HT-29 (cell line): Measurements from ENCODE around the gene ARHGEF28. TPM values are rescaled to one million over a fixed set of nuclear protein-coding genes. Genes with fewer than 3 reads are reported as not detected.
A peak's percentile ranks its signal among the peaks of the same experiment; 100 is the strongest.

Source experiments
- DNase-seq: peaks from one replicate; pipeline ENCODE4 v3.0.0-alpha.2; 2015; ENCODE audit warnings: low spot score
- total RNA-seq: library from RNA; depleted of rRNA; stranded (reverse); fragments of >200 nt; shearing (Covaris generic); gene quantifications from 2 replicates; pipeline ENCODE4 v1.2.3, GENCODE V29; 2014

The ARHGEF28 gene
- total RNA-seq, 1 experiment from 2014 or later = 20.1 TPM

DNA sequence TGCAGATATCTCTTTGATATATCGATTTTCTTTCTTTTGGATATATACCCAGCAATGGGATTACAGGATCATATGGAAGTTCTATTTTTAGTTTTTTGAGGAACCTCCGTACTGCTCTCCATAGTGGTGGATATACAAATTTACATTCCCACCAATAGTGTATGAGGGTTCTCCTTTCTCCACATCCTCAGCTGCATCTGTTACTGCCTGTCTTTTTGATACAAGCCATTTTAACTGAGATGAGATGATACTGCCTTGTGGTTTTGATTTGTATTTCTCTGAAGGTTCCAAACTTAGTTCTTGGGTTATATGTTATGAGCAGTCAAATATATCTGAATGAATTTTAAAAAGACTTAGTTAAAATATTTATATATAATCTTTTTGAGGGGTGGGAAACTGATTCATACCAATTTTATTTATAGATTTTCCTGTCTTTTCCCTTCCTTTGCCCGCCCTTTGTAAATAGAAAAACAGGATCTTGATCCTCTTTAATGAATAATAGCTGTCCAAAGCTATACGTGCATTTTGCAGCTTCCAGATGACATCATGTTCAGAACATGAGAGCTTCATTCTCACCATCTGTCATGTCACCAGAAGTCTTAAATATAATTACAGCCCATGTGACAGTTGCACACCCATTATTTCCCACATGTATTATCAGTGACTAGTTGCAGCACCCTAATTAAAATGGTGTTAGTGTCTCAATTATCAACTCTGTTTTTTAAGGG lies 6.2 kb upstream of the ARHGEF28 start:
- DNase-seq = peak; percentile 31

DNA sequence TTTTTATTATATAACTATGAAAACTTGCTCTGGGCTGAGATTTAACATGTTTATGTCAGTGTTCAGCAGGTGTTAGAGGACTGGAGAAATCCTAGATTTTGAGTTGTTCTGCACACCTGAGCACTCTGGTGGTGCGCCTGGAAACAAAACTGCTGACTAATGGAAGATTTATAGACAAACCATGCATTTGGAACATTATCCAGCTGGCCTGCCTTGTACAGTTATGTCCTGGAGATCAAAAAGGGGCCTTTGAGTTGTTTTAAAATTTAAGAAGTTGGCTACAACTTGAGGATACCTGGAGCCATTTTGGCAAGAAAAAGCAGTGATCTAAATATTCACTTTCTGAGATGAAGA lies 5.7 kb upstream of the ARHGEF28 start:
- no peak for DNase-seq

DNA sequence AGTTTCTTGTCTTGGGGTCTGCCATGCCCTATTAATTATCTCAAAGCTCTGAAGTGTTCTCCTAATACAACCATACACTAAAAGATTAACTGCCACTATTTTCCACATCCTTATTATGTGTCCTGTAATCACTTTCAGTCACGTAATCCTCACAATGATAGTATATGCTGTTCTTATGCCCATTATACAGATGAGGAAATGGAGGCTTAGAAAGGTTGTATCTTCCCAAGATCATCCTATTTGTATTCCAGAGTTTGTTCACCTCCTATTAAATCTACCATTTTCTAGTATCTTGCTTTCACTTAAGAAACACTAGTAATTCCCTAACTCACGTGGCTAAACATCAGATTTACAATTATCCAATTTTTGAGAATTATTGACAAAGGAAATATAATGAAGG lies 2.9 kb upstream of the ARHGEF28 start:
- DNase-seq = no peak

DNA sequence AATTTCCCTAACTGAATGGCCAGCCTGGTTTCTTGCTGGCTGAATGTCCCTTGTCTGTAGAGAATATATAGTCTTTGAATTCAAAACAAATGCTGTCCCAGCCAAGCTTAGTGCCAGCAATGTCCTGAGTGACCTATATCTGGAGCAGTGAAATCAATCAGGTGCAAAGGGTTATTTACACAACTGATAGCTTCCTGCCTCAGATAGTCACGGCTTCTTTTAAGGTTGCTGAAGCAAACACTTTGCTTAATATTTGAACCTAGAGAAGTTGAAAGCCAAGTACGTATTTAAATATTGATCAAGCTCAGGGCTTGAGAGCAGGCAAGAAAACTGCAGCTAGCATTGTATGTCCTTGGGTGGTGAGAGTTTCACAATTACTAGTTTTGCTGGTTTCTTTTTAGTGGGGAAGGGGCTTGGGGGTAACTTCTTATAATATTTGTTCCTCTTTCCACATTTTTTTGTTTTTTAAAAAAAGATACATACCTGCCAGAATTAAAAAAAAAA lies 2.0 kb upstream of the ARHGEF28 start:
- DNase-seq = peak; percentile 47

DNA sequence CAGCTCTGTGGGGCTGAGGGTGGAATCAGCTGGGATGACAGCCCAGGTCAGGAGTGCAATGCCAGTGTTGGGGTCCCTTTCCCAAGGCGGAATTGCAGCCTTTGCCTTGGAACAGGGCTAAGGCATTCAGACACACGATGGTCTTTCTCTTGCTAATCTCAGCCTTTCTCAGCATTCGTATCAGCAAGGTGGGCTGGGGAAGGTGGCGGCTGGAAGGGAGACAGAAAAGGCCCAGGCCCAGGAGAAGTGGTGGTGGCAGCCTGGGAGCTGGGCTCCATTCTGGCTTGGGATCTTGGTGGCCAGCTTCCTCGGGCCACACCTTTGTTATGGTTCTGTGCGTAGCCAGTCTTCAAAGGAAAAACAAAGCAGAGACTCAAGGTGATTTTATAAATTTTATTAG lies 1.1 kb upstream of the ARHGEF28 start:
- no peak for DNase-seq

DNA sequence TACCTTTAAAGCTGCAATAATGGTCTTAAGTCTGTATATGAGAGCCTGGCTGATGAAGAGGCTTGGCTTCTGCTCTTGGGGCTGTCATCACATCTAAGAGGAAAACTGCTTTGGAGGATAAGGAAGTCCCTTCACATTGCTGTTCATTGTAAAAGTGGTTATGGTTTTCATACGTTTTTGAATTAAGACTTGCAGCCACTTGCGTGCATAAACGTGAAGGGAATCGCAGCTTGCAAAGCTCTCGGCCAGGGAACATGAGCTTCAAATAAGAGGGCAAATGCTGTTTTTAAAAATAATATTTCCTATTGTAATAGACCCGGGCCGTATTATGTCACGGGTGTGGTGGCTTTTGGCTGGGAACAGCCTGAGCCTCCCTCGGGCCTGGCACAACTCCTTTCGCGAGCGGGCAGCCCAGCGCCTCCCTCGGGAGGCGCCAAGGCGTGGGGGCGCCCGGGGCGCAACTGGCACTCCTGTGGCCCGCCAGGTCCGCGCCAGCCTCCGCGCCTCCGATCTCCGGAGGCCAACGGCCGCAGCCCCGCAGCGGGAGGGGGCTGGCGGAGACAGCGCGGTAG lies 538 bp upstream of the ARHGEF28 start:
- DNase-seq = peak; percentile 51

DNA sequence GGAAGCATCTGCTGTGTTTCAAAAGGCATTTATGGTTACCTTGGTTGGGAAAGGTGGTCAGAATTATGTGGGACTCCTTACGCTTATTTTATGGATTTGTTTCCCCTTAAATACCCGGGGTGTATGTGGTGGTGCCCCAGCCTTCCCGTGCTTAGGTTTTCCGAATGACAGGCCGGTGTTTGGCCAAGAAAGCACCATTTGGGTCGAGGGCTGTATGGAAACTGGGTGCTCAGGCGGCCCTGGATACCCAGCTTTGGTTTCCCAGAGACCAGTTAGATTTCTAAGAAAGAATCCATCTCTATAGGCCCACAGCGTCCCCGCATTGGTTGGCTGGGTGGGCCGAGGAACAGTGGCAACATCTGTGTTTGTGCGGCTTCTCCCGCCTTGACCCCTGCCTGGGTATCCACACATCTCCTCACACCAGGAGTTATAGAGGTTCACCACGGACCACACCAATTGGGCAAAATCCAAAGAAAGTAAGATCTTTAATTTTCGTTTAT lies 868 bp downstream of the ARHGEF28 start:
- no peak for DNase-seq

DNA sequence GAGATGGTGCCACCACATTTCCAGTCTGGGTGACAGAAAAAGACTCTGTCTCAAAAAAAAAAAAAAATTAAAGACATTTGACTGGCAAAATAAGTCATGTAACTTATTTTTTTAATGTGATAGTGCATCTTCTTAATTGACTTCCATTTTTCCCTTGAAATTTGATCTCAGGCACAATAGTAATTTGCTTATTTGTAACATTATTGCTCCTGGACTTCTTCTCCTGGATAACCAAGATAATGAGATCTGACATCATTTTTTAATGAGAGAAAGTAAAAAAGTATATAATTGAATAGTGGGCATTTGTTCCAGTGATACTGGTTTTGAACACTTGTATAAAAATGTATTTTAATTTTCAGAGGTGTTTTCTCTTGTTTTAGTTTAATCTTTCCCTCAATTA lies 3.5 kb downstream of the ARHGEF28 start:
- DNase-seq = no peak

DNA sequence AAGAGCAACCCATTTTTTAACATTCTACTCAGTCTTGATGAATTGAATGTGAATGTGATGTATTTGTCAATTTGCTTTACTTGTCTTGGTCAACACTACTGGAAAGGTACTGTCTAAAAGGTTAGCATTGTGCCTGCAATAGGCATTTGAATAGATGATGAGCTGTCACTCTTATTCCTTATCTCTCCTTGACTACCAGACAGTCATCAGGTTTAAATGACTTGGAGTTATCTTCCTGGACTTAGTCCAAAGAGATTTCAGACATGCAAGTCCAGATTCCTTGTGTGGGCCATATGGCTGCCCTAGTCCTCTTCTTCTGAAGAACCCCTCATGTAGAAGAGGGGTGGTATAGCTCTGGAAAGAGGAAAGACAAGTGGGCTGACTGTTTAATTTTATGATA lies 4.8 kb downstream of the ARHGEF28 start:
- DNase-seq = no peak

DNA sequence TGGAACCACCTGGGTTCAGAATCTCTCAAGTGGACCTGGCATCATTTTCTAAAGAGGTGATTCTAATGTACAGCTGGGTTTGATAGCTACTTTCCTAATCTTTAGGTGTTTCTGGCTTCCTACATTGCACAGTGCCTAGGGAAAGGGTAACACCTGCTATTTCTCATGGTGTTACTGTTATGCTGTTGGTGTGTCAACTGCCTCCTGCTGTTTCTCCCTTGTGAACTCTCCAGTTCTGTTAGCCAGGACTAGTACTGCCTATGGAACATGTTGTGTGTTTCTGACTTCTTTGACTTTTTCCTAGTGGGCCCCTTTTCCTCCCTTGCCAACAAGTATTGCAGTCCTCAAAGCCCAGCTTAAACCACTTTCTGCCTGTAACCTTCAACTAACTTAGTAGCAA lies 5.5 kb downstream of the ARHGEF28 start:
- no peak for DNase-seq

DNA sequence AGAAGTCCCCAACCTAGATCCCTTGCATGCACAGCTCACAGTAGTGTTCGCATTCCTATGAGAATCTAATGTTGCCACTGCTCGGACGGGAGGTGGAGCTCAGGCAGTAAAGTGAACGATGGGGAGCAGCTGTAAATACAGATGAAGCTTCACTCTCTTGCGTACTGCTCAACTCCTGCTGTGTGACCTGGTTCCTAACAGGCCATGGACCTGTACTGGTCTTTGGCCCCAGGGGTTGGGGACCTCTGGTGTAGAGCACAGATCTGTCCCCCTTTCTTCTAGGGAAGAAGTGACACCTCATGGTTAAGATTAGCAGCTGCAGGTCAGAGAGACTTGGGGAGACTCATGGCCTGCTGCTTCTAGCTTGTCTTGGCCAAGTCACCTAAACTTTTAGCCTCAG lies 7.1 kb downstream of the ARHGEF28 start:
- no peak for DNase-seq

DNA sequence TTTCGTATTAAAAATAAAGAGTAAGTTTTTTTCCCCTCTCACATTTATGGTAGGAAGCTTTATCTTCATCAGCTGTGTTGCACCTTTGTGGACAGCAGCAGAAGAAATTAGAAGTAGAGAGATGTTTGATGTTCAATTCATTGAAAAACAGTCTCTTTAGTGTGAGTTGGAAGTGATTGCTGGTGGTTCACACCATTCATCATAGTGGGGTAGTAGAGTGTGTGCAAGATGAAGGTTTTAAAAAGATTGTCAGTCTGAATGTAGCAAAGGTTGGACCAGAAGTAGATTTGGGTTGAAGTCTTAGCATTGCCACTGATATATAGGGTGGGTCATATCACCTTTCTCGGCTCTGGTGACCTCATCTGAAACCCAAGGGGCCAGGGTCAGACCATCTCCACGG lies 10.4 kb downstream of the ARHGEF28 start:
- DNase-seq = no peak

DNA sequence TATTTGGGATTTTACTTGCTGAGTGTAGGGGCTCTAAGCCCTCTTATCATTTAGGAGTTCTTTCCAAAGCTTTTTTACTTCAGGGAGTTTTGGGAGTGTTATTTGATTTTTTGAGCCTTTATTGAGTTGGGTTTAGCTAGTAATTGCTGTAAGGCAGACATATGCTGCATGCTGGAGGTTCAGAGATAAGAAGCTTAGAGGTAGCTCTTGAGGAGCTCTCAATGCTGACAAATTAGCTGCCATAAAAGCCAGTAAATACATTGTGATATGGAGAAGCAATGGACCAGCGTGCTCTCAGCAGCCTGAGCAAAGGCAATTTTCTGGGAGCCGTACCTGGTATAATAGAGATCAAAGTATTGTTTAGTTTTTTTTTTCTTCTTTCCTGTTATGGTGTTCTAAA lies 11.6 kb downstream of the ARHGEF28 start:
- DNase-seq = no peak

DNA sequence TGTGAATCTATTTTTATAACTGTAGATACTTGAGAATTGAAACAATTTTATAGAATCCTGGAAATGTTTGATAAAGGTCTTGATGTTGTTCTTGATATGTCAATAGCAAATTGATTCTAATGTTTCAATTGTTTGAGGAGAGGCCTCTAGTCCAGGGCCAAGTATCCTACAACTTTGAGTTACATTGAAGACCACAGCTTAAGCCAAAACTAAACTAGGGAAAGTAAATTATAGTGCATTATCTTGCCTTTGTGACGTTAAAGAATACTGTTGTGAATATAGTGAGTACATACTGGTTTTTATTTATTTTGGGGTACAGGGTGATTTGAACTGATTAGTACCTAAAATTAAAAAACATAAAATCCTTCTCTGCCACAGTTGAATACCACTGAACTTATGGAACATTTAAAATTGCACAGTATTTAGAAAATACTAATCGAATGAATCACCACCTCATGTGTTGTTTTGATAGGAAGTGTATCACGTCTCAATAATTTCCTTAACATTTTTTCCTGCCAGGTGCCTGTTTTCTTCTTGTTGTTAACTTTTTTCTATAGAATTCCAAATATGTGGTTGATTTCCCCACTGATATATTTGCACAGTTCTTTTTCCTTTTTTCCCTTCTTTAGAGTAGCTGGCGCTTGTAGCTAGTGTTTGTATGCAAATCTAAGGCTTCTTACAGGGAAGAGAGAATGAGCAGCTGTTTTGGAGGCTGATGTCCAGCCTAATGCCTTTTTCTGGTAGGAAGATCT lies 12.5 kb downstream of the ARHGEF28 start:
- DNase-seq = peak; percentile 47

DNA sequence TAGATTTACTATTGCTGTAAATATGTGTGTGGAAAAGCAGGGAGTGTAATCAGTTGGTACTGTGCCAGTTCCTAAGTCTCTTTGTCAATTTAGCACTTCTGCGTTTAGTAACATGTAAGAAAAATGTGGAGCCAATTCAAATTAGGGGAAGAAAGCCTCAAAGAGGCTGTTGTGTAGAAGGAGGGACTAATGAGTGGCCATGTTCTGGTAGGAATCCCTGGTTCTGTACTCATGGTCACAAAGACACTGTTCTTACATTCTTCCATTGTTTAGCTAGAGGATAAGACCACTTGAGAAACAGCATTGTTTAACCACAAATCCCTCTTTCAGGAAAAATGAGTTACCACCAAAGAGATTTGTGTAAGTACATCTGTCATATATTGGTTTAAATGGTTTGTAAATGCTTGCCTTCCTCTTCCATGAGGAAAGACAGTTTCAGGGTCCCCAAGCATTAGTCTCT lies 14.9 kb downstream of the ARHGEF28 start:
- DNase-seq = no peak

DNA sequence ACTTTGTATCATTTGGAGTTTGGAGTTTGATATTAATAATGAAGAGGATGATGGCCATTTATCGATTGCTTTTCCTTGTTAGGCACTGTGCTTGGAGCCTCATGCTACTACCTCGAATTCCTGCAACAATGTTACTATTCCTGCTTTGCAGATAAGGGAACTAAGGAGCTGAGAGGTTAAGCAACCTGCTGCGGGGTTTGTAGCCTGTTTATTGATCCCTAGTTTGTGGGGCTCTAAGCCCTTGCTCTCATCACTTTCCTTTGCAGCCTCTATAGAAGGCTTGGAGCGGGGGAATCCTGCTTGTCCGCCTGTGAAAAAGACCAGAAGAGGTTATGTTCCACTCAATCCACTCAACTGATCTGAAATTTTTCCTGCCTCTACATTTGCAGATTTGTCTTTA lies 15.8 kb downstream of the ARHGEF28 start:
- DNase-seq = no peak

DNA sequence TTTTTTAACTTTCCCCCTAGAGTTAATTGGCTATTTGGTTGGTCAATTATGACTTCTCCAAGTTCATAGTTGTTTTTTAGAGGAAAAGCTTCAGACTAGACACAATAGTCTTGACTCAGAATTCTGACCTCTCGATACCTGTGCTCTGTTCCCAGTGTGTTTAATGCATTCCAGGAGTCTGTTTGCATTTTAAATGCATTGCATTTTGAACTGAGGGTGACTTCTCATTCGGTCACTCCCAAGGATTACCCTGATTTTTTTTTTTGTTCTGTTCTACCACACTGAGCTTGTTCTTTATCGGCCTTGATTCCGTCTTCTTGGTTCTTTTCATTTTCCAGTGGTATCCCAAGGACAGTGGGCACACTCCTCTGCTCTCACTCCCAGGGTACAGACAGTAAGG lies 16.3 kb downstream of the ARHGEF28 start:
- DNase-seq = no peak

DNA sequence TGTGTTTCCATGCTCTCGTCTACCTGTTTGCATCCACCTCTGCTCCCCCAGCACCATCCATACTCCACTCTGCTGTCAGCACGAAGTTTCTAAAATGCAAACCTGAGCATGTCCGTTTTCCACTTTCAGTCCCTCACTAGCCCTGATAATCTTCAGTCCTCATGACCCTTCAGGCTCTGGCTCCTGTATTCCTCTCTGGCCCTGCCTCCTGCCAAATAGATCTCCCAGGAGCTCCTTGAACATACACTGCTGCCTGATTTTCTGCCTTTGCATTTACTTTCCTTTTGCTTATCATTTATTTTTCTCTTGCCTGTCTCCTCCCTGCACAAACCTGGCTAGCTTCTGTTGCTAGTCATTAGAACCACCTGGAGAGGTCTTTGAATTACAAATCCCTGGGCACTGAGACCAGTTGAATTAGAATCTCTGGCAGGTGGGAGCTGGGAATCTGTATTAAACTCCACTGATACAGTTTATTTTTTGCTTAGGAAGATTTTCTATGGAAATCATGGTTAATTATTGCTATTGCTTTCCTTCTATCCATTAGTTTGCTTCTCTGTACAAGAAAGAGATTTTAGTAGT lies 18.5 kb downstream of the ARHGEF28 start:
- no peak for DNase-seq

DNA sequence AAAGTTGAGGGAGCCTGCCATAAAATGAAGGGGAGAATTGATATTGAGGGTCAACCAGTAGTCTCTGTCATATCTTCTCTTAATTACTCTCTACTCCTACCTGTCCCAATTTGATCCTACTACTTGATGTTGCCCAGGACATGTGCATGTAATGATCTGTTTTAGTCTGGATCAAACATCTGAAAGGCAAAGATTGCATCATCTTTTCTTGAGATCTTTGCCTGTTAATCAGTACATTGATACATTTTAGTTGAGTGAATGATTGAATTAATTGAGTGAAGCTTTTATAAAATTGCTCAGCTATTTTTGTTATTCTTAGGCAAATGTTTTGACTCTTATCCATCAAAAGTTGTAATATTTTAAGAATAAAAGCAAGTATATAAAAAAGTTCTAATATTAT lies 21.7 kb downstream of the ARHGEF28 start:
- DNase-seq = no peak

DNA sequence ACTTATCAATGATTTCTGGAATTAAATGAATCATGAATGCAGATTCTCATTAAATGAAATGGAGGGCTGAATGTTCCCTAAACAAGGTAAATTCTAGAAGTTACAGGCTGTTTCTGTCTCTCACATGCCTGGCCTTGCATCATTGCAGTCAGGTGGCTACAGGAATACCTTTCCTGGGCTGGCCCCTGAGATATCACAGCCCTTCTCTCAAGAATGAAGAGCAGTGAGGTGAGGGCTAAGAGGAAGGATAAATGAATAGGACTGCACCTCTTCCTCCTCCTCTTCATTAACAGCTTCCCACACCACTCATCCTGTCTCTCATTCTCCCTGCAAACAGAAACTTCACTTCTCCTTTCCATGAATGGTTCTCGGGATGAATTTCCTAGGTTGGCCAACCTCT lies 22.5 kb downstream of the ARHGEF28 start:
- DNase-seq = no peak

DNA sequence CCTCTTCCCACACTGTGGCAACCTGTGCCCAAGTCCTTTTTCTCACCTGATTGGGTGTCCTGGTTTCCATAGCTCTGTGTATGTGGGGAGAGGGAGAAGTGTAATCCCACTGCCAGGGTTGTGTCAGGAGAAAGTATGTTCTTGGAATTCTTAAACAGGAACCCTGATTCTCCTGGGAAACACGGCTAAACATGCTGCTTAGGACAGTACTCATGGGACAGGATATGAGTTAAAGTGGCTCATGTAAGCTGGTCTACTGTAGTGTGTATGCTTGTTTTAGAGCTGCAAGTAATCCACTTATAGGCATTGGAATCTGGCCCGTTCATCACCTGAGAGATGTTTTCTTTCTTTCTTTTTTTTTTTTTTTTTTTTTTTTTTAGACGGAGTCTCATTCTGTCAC lies 23.9 kb downstream of the ARHGEF28 start:
- no peak for DNase-seq

DNA sequence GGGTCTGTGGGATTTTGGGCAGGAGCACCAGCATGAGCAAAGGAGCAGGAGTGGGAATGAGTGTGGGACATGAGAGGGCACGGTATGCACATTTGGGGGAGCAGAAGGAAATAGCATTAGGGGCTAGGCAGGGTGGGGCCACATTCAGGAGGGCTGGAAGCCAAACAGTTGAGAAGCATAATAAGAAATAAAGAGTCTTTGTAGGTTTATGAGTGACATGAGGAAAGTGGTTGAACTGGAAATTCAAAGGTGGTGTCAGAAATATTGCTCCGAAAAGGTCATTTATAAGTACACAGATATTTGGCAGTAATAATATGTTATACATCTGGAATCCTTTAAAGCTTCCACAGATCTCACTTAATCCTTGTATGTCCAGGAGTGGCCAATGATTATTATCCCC lies 26.4 kb downstream of the ARHGEF28 start:
- DNase-seq = peak; percentile 87
